ENCODE data around the gene SNX24. TPM values are rescaled to one million over a fixed set of nuclear protein-coding genes. Genes with fewer than 3 reads are reported as not detected.

Gene SNX24
- total and polyA plus RNA-seq, 2 experiments from 2014 or later: 18.0 to 27.5 TPM

DNA sequence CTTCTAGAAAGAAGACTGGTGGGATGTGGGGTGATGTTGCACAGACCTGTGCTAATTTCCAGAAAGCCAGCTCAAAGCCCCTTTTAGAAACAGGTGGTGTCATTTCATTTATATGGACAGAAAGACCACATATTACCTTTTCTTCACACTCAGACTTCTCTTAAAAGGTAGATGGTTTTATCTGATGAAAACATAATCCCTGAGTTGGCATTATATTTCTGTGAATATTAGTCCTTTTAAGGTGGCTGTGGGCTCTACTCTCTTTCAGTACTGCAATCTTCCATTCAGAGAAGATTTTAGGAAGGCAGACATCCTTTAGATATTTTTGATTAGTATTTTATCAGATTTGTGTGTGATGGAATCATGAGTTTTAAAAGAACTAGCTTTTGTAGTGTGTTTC is 117.9 kb downstream of the SNX24 start:
- no peak overlapping the region for H3K27ac Mint-ChIP-seq
- ATAC-seq (no peak), DNase-seq (ENCODE audit: low spot score) (no peak)
- no peaks in the 10 kb centered on the region for H3K36me3 ChIP-seq (ENCODE audit: insufficient read depth)
- no peak overlapping the region for H3K4me2 ChIP-seq
- no peaks in the 10 kb centered on the region for H3K27me3 Mint-ChIP-seq (ENCODE audit: insufficient read depth, low read depth, poor library complexity)
- H4K20me1 ChIP-seq (replicated peaks; ENCODE audit: insufficient read depth): no peaks in the 10 kb centered on the region
- H3K4me1 ChIP-seq (ENCODE audit: insufficient read depth): peaks cover 19% of the 10 kb centered on the region
- H2AFZ ChIP-seq: no peak overlapping the region
- no peak overlapping the region for H3K27ac ChIP-seq (ENCODE audit: low read depth)
- no peak overlapping the region for H3K4me3 ChIP-seq
- no peaks in the 10 kb centered on the region for H3F3A ChIP-seq (replicated peaks; ENCODE audit: low read depth)
- no peaks in the 10 kb centered on the region for H3K9me3 Mint-ChIP-seq
- no peaks in the 10 kb centered on the region; the same call in 2 of the 3 replicates for H3K36me3 Mint-ChIP-seq (ENCODE audit: low read depth)
- H3K27me3 ChIP-seq (ENCODE audit: insufficient read depth): no peaks in the 10 kb centered on the region
- peaks cover 13% of the 10 kb centered on the region for H3K4me1 Mint-ChIP-seq
- no peak for TF ChIP-seq ZNF114 (CRISPR knock-in tag; IDR thresholded peaks at IDR 0.05)
- TF ChIP-seq NANOG (IDR thresholded peaks at IDR 0.05; ENCODE audit: borderline replicate concordance): no peak
- TF ChIP-seq, protein P1, sequence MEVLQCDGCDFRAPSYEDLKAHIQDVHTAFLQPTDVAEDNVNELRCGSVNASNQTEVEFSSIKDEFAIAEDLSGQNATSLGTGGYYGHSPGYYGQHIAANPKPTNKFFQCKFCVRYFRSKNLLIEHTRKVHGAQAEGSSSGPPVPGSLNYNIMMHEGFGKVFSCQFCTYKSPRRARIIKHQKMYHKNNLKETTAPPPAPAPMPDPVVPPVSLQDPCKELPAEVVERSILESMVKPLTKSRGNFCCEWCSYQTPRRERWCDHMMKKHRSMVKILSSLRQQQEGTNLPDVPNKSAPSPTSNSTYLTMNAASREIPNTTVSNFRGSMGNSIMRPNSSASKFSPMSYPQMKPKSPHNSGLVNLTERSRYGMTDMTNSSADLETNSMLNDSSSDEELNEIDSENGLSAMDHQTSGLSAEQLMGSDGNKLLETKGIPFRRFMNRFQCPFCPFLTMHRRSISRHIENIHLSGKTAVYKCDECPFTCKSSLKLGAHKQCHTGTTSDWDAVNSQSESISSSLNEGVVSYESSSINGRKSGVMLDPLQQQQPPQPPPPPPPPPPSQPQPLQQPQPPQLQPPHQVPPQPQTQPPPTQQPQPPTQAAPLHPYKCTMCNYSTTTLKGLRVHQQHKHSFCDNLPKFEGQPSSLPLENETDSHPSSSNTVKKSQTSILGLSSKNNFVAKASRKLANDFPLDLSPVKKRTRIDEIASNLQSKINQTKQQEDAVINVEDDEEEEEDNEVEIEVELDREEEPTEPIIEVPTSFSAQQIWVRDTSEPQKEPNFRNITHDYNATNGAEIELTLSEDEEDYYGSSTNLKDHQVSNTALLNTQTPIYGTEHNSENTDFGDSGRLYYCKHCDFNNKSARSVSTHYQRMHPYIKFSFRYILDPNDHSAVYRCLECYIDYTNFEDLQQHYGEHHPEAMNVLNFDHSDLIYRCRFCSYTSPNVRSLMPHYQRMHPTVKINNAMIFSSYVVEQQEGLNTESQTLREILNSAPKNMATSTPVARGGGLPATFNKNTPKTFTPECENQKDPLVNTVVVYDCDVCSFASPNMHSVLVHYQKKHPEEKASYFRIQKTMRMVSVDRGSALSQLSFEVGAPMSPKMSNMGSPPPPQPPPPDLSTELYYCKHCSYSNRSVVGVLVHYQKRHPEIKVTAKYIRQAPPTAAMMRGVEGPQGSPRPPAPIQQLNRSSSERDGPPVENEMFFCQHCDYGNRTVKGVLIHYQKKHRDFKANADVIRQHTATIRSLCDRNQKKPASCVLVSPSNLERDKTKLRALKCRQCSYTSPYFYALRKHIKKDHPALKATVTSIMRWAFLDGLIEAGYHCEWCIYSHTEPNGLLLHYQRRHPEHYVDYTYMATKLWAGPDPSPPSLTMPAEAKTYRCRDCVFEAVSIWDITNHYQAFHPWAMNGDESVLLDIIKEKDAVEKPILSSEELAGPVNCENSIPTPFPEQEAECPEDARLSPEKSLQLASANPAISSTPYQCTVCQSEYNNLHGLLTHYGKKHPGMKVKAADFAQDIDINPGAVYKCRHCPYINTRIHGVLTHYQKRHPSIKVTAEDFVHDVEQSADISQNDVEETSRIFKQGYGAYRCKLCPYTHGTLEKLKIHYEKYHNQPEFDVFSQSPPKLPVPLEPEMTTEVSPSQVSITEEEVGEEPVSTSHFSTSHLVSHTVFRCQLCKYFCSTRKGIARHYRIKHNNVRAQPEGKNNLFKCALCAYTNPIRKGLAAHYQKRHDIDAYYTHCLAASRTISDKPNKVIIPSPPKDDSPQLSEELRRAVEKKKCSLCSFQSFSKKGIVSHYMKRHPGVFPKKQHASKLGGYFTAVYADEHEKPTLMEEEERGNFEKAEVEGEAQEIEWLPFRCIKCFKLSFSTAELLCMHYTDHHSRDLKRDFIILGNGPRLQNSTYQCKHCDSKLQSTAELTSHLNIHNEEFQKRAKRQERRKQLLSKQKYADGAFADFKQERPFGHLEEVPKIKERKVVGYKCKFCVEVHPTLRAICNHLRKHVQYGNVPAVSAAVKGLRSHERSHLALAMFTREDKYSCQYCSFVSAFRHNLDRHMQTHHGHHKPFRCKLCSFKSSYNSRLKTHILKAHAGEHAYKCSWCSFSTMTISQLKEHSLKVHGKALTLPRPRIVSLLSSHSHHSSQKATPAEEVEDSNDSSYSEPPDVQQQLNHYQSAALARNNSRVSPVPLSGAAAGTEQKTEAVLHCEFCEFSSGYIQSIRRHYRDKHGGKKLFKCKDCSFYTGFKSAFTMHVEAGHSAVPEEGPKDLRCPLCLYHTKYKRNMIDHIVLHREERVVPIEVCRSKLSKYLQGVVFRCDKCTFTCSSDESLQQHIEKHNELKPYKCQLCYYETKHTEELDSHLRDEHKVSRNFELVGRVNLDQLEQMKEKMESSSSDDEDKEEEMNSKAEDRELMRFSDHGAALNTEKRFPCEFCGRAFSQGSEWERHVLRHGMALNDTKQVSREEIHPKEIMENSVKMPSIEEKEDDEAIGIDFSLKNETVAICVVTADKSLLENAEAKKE (CRISPR knock-in tag; IDR thresholded peaks at IDR 0.05): no peak
- no peak for TF ChIP-seq CREB1 (CRISPR knock-in tag; IDR thresholded peaks at IDR 0.05; ENCODE audit: low read depth)
- no peak for TF ChIP-seq EZH2 (IDR thresholded peaks at IDR 0.05; ENCODE audit: low read depth, unreplicated experiment)
- TF ChIP-seq POLR2AphosphoS5 (IDR thresholded peaks at IDR 0.05; ENCODE audit: low read depth): no peak
- no peak for TF ChIP-seq JUNB (IDR thresholded peaks at IDR 0.05; ENCODE audit: unreplicated experiment)
- TF ChIP-seq, protein P2, sequence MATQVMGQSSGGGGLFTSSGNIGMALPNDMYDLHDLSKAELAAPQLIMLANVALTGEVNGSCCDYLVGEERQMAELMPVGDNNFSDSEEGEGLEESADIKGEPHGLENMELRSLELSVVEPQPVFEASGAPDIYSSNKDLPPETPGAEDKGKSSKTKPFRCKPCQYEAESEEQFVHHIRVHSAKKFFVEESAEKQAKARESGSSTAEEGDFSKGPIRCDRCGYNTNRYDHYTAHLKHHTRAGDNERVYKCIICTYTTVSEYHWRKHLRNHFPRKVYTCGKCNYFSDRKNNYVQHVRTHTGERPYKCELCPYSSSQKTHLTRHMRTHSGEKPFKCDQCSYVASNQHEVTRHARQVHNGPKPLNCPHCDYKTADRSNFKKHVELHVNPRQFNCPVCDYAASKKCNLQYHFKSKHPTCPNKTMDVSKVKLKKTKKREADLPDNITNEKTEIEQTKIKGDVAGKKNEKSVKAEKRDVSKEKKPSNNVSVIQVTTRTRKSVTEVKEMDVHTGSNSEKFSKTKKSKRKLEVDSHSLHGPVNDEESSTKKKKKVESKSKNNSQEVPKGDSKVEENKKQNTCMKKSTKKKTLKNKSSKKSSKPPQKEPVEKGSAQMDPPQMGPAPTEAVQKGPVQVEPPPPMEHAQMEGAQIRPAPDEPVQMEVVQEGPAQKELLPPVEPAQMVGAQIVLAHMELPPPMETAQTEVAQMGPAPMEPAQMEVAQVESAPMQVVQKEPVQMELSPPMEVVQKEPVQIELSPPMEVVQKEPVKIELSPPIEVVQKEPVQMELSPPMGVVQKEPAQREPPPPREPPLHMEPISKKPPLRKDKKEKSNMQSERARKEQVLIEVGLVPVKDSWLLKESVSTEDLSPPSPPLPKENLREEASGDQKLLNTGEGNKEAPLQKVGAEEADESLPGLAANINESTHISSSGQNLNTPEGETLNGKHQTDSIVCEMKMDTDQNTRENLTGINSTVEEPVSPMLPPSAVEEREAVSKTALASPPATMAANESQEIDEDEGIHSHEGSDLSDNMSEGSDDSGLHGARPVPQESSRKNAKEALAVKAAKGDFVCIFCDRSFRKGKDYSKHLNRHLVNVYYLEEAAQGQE (IDR thresholded peaks at IDR 0.05; ENCODE audit: unreplicated experiment): no peak
- TF ChIP-seq, protein P3, sequence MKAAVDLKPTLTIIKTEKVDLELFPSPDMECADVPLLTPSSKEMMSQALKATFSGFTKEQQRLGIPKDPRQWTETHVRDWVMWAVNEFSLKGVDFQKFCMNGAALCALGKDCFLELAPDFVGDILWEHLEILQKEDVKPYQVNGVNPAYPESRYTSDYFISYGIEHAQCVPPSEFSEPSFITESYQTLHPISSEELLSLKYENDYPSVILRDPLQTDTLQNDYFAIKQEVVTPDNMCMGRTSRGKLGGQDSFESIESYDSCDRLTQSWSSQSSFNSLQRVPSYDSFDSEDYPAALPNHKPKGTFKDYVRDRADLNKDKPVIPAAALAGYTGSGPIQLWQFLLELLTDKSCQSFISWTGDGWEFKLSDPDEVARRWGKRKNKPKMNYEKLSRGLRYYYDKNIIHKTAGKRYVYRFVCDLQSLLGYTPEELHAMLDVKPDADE (IDR thresholded peaks at IDR 0.05): no peak
- TF ChIP-seq ZNF331 (CRISPR knock-in tag; IDR thresholded peaks at IDR 0.05; ENCODE audit: low read depth): no peak
- TF ChIP-seq, protein P4, sequence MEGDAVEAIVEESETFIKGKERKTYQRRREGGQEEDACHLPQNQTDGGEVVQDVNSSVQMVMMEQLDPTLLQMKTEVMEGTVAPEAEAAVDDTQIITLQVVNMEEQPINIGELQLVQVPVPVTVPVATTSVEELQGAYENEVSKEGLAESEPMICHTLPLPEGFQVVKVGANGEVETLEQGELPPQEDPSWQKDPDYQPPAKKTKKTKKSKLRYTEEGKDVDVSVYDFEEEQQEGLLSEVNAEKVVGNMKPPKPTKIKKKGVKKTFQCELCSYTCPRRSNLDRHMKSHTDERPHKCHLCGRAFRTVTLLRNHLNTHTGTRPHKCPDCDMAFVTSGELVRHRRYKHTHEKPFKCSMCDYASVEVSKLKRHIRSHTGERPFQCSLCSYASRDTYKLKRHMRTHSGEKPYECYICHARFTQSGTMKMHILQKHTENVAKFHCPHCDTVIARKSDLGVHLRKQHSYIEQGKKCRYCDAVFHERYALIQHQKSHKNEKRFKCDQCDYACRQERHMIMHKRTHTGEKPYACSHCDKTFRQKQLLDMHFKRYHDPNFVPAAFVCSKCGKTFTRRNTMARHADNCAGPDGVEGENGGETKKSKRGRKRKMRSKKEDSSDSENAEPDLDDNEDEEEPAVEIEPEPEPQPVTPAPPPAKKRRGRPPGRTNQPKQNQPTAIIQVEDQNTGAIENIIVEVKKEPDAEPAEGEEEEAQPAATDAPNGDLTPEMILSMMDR (conservative IDR thresholded peaks at IDR 0.05; ENCODE audit: low read depth in 2 of 2): no peak
- no peak for TF ChIP-seq EZH2phosphoT487 (IDR thresholded peaks at IDR 0.05; ENCODE audit: unreplicated experiment)
- TF ChIP-seq STAT1 (IDR thresholded peaks at IDR 0.05; ENCODE audit: unreplicated experiment): no peak
- no peaks in the 10 kb centered on the region for H3K9me2 ChIP-seq (ENCODE audit: insufficient read depth)
- no peak overlapping the region for H3K4me3 Mint-ChIP-seq
- no peaks in the 10 kb centered on the region for H3K79me2 ChIP-seq (replicated peaks; ENCODE audit: insufficient read depth)

All from GM23338 (cell line).